ENCODE measurements around the gene PPM1B.

- no peak for TF ChIP-seq CTCF (IDR thresholded peaks at IDR 0.05; ENCODE audit: extremely low read depth in 1 of 2, insufficient read depth in 1 of 2, low read depth in 1 of 2, low read length in 2 of 2)
- no peak for TF ChIP-seq POLR2AphosphoS5 (IDR thresholded peaks at IDR 0.05; ENCODE audit: insufficient read depth, low read depth, low read length)
- TF ChIP-seq MAX (IDR thresholded peaks at IDR 0.05; ENCODE audit: insufficient read depth, insufficient read length) = no peak
- no peak for TF ChIP-seq EZH2 (IDR thresholded peaks at IDR 0.05; ENCODE audit: borderline replicate concordance, low read depth, low read length, severe bottlenecking)
These were observed 12.8 kb upstream of the PPM1B start for GRCh38 chr2:44155666-44156446.

All from endothelial cell of umbilical vein (primary cell).